Astrocyte of the cerebellum (primary cell): ENCODE results near the gene MAP2.

Experiments used
- DNase-seq: peaks from one replicate; pipeline ENCODE4 v3.0.0-alpha.2; 2011; ENCODE audit warnings: low read depth
- H3K4me3 ChIP-seq: 2 replicates; pipeline ENCODE4 v1.5.1; 2011; ENCODE audit warnings: mild to moderate bottlenecking, low read depth, low read length, moderate library complexity
- in situ Hi-C: cut with HindIII; loops from 2 replicates; pipeline ENCODE4 v1.10.0; 2017; ENCODE audit warnings: low sequenced_read_pairs
- TF ChIP-seq, protein P1 (sequence below): IDR thresholded peaks from 2 replicates; pipeline ENCODE4 v1.5.1; 2012; ENCODE audit warnings: low read length, low read depth, moderate library complexity, mild to moderate bottlenecking; ENCODE audit errors: missing control alignments

The MAP2 gene

DNA sequence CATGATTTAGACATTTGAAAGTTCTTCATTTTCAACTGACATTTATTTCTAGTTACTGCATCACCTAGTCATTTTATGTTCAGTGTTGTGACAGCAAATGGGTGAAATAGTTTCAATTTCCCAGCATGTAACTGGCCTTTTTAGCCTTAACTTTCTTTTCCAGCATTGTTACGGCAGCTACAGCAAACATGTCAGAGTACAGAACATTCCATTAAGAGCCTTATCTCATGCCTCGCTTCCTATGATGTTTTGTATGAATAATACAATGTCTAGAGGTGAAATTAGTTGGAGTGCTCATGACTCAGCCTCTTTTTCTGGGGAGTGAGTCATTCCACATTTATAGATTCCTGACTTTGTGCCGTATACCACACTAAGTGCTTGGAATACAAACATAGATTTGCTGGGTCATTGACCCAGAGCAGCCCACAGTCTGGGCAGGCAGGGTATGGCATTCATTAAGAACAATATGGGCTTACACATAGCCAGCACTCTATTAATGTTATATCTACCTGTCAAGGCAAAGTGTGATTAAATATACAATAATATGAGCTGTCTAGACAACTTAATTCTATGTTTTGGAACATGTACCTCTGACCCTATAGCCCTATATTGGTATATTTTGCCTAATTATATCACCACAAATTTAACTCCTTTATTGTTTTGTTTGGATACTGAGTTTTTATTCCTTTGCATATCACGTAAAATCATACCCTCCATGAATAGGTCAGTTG is 72.2 kb downstream of the MAP2 start:
- H3K4me3 ChIP-seq: no peak overlapping the region
- peak; percentile 98 for DNase-seq
- TF ChIP-seq, protein P1, sequence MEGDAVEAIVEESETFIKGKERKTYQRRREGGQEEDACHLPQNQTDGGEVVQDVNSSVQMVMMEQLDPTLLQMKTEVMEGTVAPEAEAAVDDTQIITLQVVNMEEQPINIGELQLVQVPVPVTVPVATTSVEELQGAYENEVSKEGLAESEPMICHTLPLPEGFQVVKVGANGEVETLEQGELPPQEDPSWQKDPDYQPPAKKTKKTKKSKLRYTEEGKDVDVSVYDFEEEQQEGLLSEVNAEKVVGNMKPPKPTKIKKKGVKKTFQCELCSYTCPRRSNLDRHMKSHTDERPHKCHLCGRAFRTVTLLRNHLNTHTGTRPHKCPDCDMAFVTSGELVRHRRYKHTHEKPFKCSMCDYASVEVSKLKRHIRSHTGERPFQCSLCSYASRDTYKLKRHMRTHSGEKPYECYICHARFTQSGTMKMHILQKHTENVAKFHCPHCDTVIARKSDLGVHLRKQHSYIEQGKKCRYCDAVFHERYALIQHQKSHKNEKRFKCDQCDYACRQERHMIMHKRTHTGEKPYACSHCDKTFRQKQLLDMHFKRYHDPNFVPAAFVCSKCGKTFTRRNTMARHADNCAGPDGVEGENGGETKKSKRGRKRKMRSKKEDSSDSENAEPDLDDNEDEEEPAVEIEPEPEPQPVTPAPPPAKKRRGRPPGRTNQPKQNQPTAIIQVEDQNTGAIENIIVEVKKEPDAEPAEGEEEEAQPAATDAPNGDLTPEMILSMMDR: no peak
- in situ Hi-C loops: no loop called here

DNA sequence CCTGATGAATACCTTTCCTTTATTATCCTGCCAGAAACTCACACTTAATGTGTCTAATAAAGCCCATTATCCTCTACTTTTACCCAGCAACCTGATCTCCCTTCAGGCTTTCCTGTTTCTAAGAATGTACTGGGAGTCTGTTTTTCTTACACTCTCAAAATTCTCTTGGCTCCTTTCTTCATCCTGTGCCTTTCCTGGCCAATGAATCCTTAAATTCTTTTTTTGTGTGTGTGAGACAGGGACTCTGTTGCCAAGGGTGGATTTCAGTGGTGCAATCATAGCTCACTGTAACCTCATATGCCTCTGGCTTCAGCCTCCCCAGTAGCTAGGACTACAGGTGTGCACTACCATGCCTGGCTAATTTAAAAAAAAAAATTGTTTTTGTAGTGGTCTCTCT is 72.7 kb downstream of the MAP2 start:
- no peak overlapping the region for H3K4me3 ChIP-seq
- in situ Hi-C loops: no loop called here
- TF ChIP-seq, protein P1: no peak
- peak; percentile 46 for DNase-seq

DNA sequence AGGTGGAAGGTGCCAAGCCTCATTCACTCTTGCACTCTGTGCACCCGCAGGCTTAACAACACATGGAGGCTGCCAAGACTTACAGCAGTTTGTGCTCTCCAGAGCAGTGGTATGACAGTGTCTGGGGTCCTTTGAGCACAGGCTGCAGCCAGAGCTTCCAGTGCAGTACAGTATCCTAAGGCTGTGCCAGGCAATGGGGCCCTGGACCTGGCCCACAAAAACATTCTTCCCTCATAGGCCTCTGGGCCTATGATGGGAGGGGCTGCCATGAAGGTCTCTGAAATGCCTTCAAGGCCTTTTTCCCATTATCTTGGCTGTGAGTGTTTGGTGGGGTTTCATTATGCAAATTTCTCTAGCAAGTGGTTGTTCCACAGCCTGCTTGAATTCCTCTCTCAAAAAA is 74.8 kb downstream of the MAP2 start:
- no peak for DNase-seq

DNA sequence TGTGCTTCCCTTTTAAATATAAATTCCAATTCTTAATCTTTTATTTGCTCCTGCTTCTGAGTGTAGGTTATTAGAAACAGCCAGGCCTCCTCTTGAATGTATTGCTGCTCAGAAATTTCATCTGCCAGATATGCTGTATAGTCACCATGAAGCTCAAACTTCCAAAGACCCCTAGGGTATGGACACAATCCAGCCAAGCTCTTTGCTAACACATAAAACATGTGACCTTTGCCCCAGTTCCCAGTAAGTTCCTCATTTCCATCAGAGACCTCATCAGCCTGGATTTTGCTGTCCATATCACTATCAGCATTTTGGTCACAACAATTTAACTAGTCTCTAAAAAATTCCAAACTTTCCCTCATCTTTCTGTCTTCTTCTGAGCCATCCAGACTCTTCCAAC is 75.2 kb downstream of the MAP2 start:
- peak; percentile 36 for DNase-seq
- TF ChIP-seq, protein P1: no peak
- in situ Hi-C loops: no loop called here
- H3K4me3 ChIP-seq: no peak overlapping the region

More for the DNA sequence above, 74.8 kb downstream of the MAP2 start:
- no peak overlapping the region for H3K4me3 ChIP-seq
- TF ChIP-seq, protein P1: no peak
- in situ Hi-C loops: no loop called here

DNA sequence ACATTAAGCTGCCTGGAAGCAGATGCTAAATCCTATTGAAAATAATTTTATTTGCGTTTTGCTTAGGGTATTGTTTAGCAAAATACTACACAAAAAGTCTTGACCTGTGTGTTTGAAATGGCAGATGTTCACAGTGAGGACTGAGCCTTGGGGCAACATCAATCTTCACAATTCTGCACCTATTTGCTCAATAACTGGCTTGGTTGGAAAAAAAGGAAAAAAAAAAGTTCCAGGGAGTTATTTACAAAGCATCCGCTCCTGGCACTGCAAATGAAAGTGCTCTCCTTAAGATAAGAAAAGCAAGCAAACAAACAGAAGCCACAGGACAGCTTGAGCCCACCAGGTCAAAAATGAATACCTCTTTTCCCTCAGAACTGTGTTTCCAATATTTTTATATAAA is 77.7 kb downstream of the MAP2 start:
- no peak for DNase-seq
- TF ChIP-seq, protein P1: no peak
- in situ Hi-C loops: no loop called here
- no peak overlapping the region for H3K4me3 ChIP-seq

DNA sequence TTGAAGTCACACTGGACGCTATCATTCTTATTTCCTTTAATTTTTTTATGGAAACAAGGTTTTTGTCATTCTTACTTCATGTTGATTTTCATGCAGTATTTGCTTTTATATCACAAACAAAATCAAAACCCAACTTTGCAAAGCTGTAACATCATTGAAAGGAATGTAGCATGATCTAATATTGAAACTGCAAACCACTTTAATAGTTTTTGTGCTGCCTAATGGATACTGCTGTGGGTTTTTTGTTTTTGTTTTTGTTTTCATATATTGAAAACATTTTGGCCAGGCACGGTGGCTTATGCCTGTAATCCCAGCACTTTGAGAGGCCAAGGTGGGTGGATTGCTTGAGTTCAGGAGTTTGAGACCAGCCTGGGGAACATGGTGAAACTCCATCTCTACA is 81.6 kb downstream of the MAP2 start:
- no peak for DNase-seq
- TF ChIP-seq, protein P1: no peak
- H3K4me3 ChIP-seq: no peak overlapping the region
- in situ Hi-C loops: no loop called here

DNA sequence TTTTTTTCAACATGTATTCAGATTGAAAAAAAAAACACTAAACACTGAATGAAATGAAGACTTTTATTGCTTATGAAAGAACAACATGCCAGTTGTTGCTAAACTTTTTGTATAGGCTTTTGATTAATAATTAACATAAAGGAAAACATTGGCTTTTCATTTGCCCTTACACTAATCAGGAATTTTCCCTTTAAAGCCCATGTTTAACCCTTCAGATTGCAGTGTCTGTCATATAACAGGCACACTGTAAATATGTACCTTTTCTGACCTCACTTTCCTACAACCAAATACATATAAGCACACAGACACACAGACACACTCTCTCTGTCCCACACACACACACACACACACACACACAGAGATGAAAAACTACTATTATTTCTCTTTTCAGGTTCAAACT is 84.4 kb downstream of the MAP2 start:
- TF ChIP-seq, protein P1: no peak
- no peak for DNase-seq
- no peak overlapping the region for H3K4me3 ChIP-seq
- in situ Hi-C loops: no loop called here
